Thyroid gland (tissue), 4 donors: Measurements from ENCODE around the gene IGF2R. TPM values are rescaled to one million over a fixed set of nuclear protein-coding genes. Genes with fewer than 3 reads are reported as not detected.

Experiments used
- DNase-seq, 2 donors: peaks; one replicate each; pipeline ENCODE4 v3.0.0-alpha.2; 2019
- H3K27ac ChIP-seq, 3 donors: fragments of 200-600 bp; sonication (generic); 1 replicate in 2 of 3; 2 replicates in 1 of 3; pipeline ENCODE4 v1.5.1; 2016 to 2019; ENCODE audit warnings: mild to moderate bottlenecking in 1 of 3, moderate library complexity in 1 of 3
- H3K27me3 ChIP-seq: fragments of 200-600 bp; sonication (generic); one replicate; pipeline ENCODE4 v1.5.1; 2019
- H3K36me3 ChIP-seq, 2 donors: fragments of 200-600 bp; sonication (generic); one replicate each; pipeline ENCODE4 v1.5.1; 2016 to 2019
- H3K4me1 ChIP-seq, 2 donors: fragments of 200-600 bp; sonication (generic); one replicate each; pipeline ENCODE4 v1.5.1; 2017 to 2019
- H3K4me3 ChIP-seq, 3 donors: fragments of 200-600 bp; sonication (generic); replicated peaks in 1 of 3; 1 replicate in 2 of 3; 2 replicates in 1 of 3; pipeline ENCODE4 v1.5.1; 2016; ENCODE audit warnings: mild to moderate bottlenecking in 1 of 3
- H3K9me3 ChIP-seq: fragments of 200-600 bp; sonication (generic); one replicate; pipeline ENCODE4 v1.5.1; 2017
- CTCF ChIP-seq, 6 experiments: fragments of 200-600 bp in 3 of 6; fragments of 450-650 bp in 3 of 6; sonication (generic) in 3 of 6; IDR thresholded peaks; one replicate each; pipeline ENCODE4 v1.5.1; 2016 to 2019; ENCODE audit warnings: antibody characterized with exemption in 6 of 6, mild to moderate bottlenecking in 2 of 6, inconsistent platforms in 1 of 6, moderate library complexity in 1 of 6
- POLR2A ChIP-seq, 2 donors: fragments of 450-650 bp; IDR thresholded peaks; one replicate each; pipeline ENCODE4 v1.6.1; 2017; ENCODE audit warnings: antibody characterized with exemption in 2 of 2, mild to moderate bottlenecking in 2 of 2, moderate library complexity in 1 of 2
- WGBS, 2 donors: methylation state at CpG; one replicate each; pipeline ENCODE4 v1.1.5; 2017; 5-methylcytosine and 5-hydroxymethylcytosine counted together
- intact Hi-C: fragments of 100-400 bp; cut with DNase I; formaldehyde crosslinking; loops from one replicate; pipeline ENCODE4 v1.15.1; 2023
- total RNA-seq, 4 donors: library from RNA; depleted of rRNA; stranded (reverse); fragments of >200 nt; gene quantifications; one replicate each; pipeline ENCODE4 v1.2.3, GENCODE V29; 2016

Gene IGF2R
- total RNA-seq, 4 donors from 2014 or later: 82.1 to 104 (median 94.2) TPM

GRCh38 chr6:160055813-160056212 lies 86.9 kb downstream of the IGF2R start:
- Histone ChIP-seq H3K27me3 (no peaks in the 10 kb centered on the region), H3K4me3 (no peak overlapping the region), H3K27ac (no peak overlapping the region), H3K4me1 (no peaks in the 10 kb centered on the region), H3K9me3 (no peaks in the 10 kb centered on the region), H3K36me3 (peaks cover 54 to 78% of the 10 kb centered on the region in 2 donors)
- no peak for DNase-seq
- intact Hi-C loops: no loop called here
- TF ChIP-seq POLR2A (IDR thresholded peaks at IDR 0.05) (no peak), CTCF (IDR thresholded peaks at IDR 0.05) (no peak)
- WGBS, 2 donors: 90% methylated on average over 6 of the region's 6 CpGs

GRCh38 chr6:160057080-160057479 lies 88.2 kb downstream of the IGF2R start:
- peaks cover 54 to 77% of the 10 kb centered on the region in 2 donors for H3K36me3 ChIP-seq
- H3K27ac ChIP-seq: no peak overlapping the region
- 64 to 75% methylated on average over 5 to 6 of the region's 6 CpGs for WGBS, 2 donors
- TF ChIP-seq POLR2A (IDR thresholded peaks at IDR 0.05): no peak
- no peak for TF ChIP-seq CTCF (IDR thresholded peaks at IDR 0.05)
- no peak for DNase-seq
- H3K9me3 ChIP-seq: no peaks in the 10 kb centered on the region
- H3K4me3 ChIP-seq: no peak overlapping the region
- H3K4me1 ChIP-seq: no peaks in the 10 kb centered on the region
- intact Hi-C loops: no loop called here
- no peaks in the 10 kb centered on the region for H3K27me3 ChIP-seq

- Histone ChIP-seq H3K9me3 (no peaks in the 10 kb centered on the region), H3K27ac (no peak overlapping the region), H3K4me3 (no peak overlapping the region), H3K4me1 (no peaks in the 10 kb centered on the region), H3K36me3 (peaks cover 70 to 80% of the 10 kb centered on the region in 2 donors), H3K27me3 (no peaks in the 10 kb centered on the region)
- WGBS, 2 donors: 91 to 95% methylated on average over 6 of the region's 6 CpGs
- TF ChIP-seq POLR2A (IDR thresholded peaks at IDR 0.05) (no peak), CTCF (IDR thresholded peaks at IDR 0.05) (no peak)
- DNase-seq: no peak
- intact Hi-C loops: no loop called here
Observed at GRCh38 chr6:160058603-160059215, 89.8 kb downstream of the IGF2R start.

GRCh38 chr6:160060221-160060620 lies 91.3 kb downstream of the IGF2R start:
- no peaks in the 10 kb centered on the region for H3K9me3 ChIP-seq
- no peaks in the 10 kb centered on the region for H3K4me1 ChIP-seq
- no peak for TF ChIP-seq CTCF (IDR thresholded peaks at IDR 0.05)
- TF ChIP-seq POLR2A (IDR thresholded peaks at IDR 0.05): no peak
- H3K27me3 ChIP-seq: no peaks in the 10 kb centered on the region
- intact Hi-C loops: no loop called here
- no peak overlapping the region for H3K27ac ChIP-seq
- DNase-seq: no peak
- H3K36me3 ChIP-seq: peaks cover 77 to 82% of the 10 kb centered on the region in 2 donors
- no peak overlapping the region for H3K4me3 ChIP-seq
- WGBS, 2 donors: 92 to 95% methylated on average over 11 of the region's 11 CpGs

GRCh38 chr6:160060920-160061447 lies 92.1 kb downstream of the IGF2R start:
- no peak overlapping the region for H3K4me3 ChIP-seq
- H3K9me3 ChIP-seq: no peaks in the 10 kb centered on the region
- no peak for DNase-seq
- 80 to 86% methylated on average over 4 of the region's 4 CpGs for WGBS, 2 donors
- H3K4me1 ChIP-seq: no peaks in the 10 kb centered on the region
- no peak for TF ChIP-seq POLR2A (IDR thresholded peaks at IDR 0.05)
- no peak for TF ChIP-seq CTCF (IDR thresholded peaks at IDR 0.05)
- intact Hi-C loops: no loop called here
- peaks cover 78 to 82% of the 10 kb centered on the region in 2 donors for H3K36me3 ChIP-seq
- H3K27me3 ChIP-seq: no peaks in the 10 kb centered on the region
- H3K27ac ChIP-seq: no peak overlapping the region
